TTC549 (cell line): ENCODE measurements around the gene NUCB1.
"Not testable (repeated sequence)": the region's sequence is repeated elsewhere in the genome, so short reads cannot be mapped to it uniquely, and the experiment has no call there.

Source experiments
- FAIRE-seq: peaks from 2 replicates; lab custom pipeline; 2012; peaks lifted over from hg19 to GRCh38; lab: Jason Lieb, UNC

Gene NUCB1

DNA sequence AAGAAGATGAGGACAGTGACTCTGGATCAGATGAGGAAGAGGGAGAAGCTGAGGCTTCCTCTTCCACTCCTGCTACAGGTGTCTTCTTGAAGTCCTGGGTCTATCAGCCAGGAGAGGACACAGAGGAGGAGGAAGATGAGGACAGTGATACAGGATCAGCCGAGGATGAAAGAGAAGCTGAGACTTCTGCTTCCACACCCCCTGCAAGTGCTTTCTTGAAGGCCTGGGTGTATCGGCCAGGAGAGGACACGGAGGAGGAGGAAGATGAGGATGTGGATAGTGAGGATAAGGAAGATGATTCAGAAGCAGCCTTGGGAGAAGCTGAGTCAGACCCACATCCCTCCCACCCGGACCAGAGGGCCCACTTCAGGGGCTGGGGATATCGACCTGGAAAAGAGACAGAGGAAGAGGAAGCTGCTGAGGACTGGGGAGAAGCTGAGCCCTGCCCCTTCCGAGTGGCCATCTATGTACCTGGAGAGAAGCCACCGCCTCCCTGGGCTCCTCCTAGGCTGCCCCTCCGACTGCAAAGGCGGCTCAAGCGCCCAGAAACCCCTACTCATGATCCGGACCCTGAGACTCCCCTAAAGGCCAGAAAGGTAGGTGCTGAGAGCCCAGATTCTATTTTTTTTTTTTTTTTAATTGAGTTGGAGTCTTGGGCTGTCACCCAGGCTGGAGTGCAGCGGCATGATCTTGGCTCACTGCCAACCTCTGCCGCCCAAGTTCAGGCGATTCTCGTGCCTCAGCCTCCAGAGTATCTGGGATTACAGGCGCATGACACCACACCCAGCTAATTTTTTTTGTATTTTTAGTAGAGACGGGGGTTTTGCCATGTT, 25.6 kb upstream of the NUCB1 start:
- no peak for FAIRE-seq

DNA sequence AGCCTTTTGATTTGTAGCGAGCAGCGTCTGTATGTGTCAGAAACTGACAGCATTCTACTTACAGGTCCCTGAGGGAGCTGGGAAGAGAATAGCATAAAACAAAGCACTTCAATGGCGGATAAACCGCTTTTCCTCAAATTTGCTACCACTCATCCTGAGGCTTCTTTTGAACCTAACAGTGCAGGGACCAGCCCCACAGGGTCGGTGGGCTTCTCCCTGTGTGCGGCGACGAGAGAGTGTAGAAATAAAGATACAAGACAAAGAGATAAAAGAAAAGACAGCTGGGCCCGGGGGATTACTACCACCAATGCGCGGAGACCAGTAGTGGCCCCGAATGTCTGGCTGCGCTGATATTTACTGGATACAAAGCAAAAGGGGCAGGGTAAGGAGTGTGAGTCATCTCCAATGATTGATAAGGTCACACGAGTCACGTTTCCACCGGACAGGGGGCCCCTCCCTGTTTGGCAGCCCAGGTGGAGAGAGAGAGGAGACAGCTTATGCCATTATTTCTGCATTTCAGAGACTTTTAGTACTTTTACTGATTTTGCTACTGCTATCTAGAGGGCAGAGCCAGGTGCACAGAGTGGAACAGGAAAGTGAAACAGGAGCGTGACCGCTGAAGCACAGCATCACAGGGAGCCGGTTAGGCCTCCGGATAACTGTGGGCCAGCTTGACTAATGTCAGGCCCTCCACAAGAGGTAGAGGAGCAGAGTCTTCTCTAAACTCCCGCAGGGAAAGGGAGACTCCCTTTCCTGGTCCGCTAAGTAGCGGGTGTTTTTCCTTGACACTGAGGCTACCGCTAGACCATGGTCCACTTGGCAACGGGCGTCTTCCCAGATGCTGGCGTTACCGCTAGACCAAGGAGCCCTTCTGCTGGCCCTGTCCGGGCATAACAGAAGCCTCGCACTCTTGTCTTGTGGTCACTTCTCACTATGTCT, 23.8 kb upstream of the NUCB1 start:
- not testable (repeated sequence) for FAIRE-seq

DNA sequence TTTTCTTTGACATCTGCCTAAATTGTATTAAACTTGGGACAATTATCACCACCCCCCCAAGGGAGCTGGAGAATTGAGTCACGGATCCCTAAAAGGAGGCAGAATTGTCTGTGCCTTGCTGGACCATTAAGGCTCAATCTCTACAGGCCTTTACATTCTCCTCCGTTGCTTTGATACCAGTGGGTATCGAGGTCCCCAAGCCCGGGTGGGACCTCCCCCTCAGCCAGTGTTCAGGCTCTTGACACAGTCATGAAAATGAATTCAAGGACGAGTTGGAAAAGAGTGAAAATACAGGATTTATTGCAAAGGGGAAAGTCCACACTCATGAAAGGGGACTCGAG, 22.3 kb upstream of the NUCB1 start:
- no peak for FAIRE-seq

DNA sequence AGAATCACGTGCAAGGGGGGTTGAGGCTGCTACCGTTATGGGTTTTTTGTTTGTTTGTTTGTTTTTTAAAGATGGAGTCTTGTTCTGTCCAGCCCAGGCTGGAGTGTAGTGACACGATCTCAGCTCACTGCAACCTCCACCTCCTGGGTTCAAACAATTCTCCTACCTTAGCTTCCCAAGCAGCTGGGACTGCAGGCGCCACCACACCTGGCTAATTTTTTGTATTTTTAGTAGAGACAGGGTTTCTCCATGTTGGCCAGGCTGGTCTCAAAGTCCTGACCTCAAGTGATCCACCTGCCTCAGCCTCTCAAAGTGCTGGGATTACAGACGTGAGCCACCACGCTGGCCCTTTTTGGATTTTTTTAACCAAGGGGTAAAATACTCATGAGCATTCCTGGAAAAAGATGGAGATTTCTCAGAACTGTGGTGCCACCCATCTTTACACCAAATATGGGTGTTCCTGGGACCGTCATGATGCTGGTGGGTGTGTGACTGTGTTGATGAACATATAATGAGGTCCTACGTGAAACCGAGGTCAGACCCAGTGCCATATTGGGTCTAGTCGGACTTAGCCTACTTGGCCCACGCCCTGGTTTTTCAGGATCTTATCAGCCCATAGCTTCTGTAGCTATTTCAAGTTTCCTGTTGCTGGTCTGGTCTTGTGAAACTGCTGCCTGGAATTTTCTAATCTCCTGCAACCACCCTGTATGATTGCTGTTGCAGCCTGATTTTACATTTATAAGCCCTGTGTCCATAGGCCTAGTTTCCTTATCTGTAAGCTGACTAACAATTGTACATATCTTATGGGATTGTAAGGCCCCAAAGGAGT, 21.7 kb upstream of the NUCB1 start:
- FAIRE-seq: no peak

DNA sequence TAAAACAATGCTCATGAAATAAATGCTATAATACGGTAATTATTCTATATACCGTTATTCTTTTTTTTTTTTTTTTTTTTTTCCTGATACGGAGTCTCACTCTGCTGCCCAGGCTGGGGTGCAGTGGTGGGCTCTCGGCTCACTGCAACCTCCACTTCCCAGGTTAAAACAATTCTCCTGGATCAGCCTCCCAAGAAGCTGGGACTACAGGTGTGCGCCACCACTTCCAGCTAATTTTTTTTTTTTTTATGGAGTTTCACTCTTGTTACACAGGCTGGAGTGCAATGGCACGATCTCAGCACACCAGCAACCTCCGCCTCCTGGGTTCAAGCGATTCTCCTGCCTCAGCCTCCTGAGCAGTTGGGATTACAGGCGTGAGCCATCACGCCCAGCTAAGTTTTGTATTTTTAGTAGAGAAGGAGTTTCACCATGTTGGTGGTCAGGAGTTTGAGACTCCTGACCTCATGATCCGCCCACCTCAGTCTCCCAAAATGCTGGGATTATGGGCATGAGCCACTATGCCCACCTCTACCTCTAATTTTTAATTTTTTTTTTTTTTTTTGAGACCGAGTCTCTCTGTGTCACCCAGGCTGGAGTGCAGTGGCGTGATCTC, 21.0 kb upstream of the NUCB1 start:
- FAIRE-seq: no peak

DNA sequence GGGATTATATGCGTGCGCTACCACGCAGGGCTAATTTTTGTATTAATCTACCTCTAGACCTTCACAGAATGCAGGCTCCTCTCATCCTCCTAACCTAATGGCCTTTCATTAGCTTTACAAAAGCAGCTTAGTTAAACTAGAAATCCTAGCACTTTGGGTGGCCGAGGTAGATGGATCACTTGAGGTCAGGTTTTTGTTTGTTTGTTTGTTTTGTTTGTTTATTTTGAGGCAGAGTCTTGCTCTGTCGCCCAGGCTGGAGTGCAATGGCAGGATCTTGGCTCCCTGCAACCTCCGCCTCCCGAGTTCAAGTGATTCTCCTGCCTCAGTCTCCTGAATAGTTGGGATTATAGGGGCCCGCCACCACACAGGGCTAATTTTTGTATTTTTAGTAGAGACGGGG, 20.4 kb upstream of the NUCB1 start:
- not testable (repeated sequence) for FAIRE-seq

DNA sequence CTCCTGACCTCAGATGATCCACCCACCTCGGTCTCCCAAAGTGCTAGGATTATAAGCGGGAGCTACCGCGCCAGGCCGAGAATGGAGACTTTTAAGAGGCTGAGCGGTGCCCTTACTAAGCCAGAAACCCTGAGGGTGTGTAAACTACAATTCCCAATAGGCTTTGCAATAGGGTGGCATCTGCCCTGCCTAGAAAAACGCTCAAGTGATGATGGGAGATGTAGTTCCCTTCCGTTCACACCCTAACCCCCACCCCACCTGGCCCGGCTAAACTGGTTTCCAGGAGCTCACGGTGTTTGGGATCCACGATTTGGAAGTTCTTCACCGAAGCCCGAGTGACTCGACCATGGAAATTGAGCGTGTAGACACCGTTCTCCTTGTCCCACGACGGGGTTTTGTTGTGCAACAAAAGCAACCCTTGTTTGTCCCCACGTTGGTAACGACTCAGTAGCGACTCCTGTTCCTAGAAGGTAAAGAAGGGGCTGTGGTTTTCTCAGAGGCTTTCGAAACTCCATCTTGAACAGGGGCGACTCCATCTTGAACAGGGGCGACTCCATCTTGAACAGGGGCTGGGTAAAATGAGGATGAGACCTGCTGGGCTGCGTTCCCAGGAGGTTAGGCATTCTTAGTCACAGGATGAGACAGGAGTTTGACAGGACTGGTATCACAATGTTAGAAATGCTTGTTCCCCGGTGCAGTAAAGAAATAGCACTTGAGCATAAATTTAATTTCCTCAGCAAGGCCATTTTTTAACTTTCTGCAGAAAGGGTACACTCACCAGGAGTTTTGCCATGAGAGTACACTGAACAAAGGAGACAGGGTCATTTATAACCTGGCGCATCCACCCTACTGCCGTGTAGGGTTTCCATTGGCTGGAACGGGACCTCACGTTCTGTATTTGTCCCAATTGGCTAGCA, 18.1 kb upstream of the NUCB1 start:
- no peak for FAIRE-seq

DNA sequence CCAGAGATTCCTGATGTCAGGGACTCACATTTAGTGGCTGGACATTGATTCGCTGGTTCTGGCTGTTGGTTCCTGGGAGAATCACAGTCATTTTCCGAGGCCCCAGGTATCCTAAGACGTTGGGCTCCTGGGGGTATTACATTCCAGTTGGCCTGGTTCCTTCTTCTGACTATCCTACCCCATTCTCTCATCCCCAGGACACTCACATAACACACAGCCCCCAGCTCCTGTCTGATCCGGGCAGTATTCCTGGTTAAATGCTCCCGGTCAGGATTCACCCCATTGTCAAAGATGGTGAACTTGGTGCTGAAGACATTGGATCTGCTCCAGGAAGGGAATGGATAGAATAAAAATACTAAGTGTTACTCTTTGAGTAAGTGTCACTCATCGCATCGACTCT, 16.4 kb upstream of the NUCB1 start:
- FAIRE-seq: no peak

DNA sequence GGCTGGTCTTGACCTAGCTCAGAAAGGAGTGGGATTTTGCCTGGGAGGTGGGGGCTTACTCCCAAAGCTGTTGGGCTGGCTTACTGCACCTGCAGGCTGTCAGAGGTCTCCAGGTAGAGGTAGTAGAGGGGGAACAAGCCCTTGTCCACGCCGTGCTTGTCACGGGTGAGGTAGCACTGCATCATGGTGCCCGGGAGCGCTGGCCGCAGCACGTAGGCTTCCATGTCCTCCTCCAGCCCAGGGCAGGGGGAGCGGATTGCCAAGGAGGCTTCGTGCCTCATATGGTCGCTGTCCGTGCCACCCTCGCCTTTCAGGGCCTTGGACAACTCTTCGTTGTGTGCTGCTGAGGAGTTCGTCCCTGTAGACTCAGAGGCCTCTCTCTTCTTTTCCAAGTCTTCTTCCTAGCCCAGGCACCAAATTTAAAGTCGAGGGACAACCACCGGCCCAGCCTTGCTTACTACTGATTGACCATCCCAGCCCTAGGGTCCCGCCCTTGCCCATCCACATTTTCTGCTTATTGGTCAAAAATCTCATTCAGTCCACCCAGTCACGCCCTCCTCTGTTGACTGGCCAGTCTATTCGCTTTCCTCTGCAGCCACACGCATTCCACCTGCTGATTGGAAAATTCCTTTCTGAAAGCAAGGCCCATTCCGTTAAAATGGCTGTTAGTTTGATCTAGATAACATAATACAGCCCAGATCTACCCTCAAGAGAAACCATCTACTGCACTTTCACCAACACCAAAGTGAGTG, 12.1 kb upstream of the NUCB1 start:
- no peak for FAIRE-seq

DNA sequence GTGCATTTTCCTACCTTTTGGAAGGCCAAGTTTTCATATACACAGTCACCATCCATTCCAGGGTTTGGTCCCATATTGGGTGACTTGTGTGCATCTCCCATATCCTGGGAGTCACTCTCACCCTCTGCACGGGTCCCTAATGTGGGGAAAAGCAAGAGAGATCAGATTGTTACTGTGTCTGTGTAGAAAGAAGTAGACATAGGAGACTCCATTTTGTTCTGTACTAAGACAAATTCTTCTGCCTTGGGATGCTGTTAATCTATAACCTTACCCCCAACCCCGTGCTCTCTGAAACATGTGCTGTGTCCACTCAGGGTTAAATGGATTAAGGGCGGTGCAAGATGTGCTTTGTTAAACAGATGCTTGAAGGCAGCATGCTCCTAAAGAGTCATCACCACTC, 10.6 kb upstream of the NUCB1 start:
- FAIRE-seq: not testable (repeated sequence)

DNA sequence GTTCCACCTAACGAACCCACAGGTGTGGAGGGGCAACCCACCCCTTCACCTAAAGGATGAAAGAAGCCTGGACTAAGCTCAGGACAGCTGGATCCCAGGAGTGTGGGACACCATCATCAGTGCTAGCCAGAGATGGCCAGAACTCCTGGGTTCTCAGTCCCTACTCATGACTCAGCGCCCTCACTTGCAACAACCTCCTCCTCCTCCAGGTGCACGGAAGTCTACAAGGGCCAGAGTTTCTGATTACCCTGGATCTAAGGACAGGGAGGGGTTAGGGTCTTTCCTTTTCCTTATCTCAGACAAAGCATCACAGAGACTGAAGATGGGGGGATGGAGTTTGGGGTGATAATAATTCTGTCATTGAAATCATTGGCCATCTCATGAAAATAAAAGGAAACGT, 9.6 kb upstream of the NUCB1 start:
- FAIRE-seq: no peak

DNA sequence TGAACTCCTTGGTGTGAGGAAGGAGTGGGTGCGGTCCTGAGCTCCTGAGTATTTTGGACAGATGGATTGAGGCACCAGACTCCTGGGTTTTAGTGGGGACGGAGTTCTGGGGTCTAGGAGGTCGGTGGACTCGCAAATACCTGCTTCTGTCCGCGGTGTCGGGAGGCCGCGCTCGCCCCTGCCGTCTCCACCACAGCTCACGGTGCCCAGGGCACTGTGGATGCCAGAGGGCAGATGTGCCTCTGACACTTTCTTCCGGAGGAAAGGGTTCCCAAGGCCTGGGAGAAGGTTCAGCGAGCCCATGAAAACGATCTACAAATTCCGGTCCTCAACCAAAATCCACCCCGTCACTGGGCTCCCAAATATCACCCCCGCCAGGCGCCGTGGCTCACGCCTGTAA, 4.9 kb upstream of the NUCB1 start:
- FAIRE-seq: no peak

DNA sequence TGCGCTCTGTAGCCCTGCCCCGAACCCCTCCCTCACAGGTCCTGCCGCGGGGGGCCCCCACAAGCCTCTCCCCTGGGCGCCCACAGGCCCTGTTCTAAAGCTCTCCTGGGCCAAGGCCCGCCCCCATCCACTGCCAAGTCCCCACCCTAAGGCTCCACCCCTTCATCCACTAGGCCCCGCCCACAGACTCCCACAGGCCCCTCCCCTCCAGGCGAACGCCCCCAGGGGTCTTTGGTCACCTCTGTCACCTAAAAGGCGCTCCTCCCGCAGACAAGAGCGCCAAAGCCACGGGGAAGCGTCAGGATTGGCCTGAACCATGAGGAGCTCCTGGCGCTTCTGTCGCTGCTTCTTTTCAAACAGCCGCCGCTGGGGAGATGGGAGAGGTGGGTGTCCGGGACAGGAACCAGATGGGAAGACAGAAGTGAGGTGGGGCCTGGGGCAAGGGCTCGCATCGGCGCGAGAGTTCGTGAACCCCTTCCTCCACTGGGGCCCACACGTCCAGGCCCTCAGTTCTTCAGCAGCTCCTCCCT, 3.9 kb upstream of the NUCB1 start:
- no peak for FAIRE-seq

DNA sequence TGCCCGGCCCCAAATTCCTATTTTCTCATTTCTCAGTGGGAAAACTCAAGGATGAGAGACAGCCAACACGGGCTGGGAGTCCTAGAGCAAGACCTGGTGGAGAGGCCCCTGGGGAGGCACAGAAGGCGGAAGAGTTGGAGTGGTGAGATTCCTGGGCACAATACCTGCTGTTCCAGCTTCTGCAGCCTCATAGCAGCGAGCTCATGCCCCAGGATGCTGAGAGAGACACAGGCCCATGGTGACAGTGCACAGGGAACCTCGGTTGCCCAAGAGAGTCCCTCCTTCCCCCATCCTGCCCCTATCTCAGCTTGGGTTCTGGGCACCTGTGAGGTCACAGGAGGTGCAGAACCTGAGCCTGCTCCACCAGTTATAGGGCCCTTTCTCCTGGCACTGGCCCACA, 2.9 kb upstream of the NUCB1 start:
- FAIRE-seq: no peak

DNA sequence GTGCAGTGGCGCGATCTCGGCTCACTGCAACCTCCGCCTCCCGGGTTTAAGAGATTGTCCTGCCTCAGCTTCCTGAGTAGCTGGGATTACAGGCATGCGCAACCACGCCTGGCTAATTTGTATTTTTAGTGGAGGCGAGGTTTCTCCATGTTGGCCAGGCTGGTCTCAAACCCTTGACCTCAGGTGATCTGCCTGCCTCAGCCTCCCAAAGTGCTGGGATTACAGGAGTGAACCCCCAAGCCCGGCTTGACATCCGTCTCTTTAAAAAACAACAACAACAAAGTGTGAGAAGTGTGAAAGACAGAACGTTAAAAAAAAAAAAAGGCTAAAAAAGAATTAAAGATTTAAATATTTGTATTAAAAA, 744 bp upstream of the NUCB1 start:
- FAIRE-seq: not testable (repeated sequence)

DNA sequence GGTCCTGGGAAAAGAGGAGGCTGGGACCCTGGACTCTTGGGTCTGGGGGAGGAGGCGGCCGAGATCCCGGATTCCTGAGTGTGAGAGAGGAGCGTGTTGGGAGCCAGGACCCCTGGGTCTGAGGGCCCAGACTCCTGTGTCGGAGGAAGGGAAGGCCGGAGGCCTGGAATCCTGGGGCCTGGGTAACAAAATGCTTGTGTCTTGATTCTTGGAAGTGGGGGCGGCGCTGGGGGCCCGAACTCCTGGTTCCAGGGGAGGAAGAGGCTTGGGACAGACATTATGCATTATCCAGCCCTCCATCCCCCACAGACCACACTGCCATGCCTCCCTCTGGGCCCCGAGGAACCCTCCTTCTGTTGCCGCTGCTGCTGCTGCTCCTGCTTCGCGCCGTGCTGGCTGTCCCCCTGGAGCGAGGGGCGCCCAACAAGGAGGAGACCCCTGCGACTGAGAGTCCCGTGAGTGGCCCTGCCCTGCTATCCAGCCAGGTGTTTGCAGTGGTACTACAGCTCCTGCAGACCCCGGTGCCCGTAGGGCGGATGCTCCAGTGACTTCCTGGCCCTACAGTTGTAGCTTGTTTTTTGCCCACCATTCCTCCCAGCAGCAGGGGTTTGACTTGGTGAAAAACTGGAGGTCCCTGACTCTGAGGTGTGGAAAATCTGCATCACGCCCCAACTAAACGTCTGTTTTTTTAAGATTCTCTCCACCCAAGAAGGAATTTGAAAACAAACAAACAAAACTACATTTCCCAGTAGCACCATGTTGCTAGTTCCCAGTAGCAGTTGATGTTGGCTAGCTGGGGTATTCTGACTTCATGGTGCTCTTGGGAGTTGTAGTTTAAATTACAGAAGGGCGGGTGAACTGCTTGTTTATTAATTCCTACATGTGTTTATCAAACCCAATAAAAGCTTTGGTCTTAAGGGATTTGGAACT, 630 bp downstream of the NUCB1 start:
- peak; percentile 65 for FAIRE-seq

DNA sequence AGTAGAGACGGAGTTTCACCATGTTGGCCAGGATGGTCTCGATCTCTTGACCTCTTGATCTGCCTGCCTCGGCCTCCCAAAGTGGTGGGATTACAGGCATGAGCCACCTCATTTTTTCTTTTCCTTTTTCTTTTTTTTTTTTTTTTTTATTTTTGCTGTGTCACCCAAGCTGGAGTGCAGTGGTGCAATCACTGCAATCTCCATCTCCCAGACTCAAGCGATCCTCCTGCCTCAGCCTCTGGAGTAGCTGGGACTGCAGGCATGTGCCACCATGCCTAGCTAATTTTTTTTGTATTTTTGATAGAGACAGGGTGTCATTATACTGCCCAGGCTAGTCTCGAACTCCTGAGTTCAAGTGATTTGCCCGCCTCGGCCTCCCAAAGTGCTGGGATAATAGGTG, 2.2 kb downstream of the NUCB1 start:
- FAIRE-seq: not testable (repeated sequence)

DNA sequence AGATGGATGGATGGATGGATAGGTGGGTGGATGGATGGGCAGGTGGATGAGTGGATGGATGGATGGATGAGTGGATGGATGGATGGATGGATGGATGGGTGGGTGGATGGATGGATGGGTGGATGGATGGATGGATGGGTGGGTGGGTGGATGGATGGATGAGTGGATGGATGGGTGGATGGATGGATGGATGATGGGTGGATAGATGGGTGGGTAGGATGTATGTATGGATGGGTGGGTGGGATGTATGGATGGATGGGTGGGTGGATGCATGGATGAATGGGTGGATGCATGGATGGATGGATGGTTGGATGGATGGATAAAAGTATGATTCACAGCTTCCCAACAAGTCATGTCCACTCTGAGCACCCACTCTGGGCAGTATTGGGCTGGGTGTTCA, 3.7 kb downstream of the NUCB1 start:
- not testable (repeated sequence) for FAIRE-seq

DNA sequence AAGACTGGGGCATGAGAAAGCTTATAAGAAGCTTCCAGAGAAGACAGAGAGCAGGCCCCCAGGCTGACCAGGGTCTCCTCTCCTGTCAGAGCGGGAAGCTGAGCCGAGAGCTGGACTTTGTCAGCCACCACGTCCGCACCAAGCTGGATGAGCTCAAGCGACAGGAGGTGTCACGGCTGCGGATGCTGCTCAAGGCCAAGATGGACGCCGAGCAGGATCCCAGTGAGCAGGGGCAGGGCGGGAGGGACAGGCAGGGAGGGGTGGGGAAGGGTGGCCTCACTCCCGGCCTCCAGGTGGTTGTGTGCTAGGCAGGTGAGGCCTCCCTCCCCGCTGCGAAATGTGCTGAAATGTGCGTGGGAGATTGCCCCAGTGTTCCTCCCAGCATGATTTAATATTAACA, 5.6 kb downstream of the NUCB1 start:
- FAIRE-seq: no peak
